Neural cell (in vitro differentiated cells): ENCODE data around the gene SMARCB1. TPM values are rescaled to one million over a fixed set of nuclear protein-coding genes. Genes with fewer than 3 reads are reported as not detected.

ENCODE experiments used
- H2AFZ ChIP-seq: fragments of 200-600, 300-800 bp; sonication (generic), shearing (Covaris generic); 2 replicates; pipeline ENCODE4 v1.6.0; 2014; ENCODE audit warnings: low read depth, mild to moderate bottlenecking, antibody characterized with exemption, low read length, moderate library complexity
- H3F3A ChIP-seq: fragments of 200-600 bp; shearing (Covaris generic); 2 replicates; pipeline ENCODE4 v1.6.1; 2016; ENCODE audit warnings: mild to moderate bottlenecking, moderate library complexity, mixed read lengths, antibody characterized with exemption, low read length; ENCODE audit not compliant: insufficient read depth, poor library complexity, severe bottlenecking
- H3K27ac ChIP-seq: fragments of 200-600, 300-800 bp; sonication (generic), shearing (Covaris generic); 2 replicates; pipeline ENCODE4 v1.5.1; 2014; ENCODE audit warnings: mild to moderate bottlenecking, low read length, moderate library complexity
- H3K27me3 ChIP-seq: fragments of 300-800, 200-600 bp; sonication (generic), shearing (Covaris generic); 2 replicates; pipeline ENCODE4 v1.6.0; 2014; ENCODE audit warnings: mild to moderate bottlenecking, low read depth, low read length, moderate library complexity; ENCODE audit not compliant: insufficient read depth
- H3K36me3 ChIP-seq: fragments of 300-800, 200-600 bp; sonication (generic), shearing (Covaris generic); 2 replicates; pipeline ENCODE4 v1.5.1; 2014; ENCODE audit warnings: mild to moderate bottlenecking, antibody characterized with exemption, low read length, moderate library complexity; ENCODE audit not compliant: insufficient read depth
- H3K4me2 ChIP-seq: fragments of 300-800, 200-600 bp; sonication (generic), shearing (Covaris generic); 2 replicates; pipeline ENCODE4 v1.6.0; 2014; ENCODE audit warnings: mild to moderate bottlenecking, low read length
- H3K4me3 ChIP-seq: fragments of 300-800, 200-600 bp; sonication (generic), shearing (Covaris generic); 2 replicates; pipeline ENCODE4 v1.5.1; 2014; ENCODE audit warnings: mild to moderate bottlenecking, low read length, moderate library complexity
- H3K79me2 ChIP-seq: fragments of 200-600 bp; shearing (Covaris generic); replicated peaks from 2 replicates; pipeline ENCODE4 v1.6.0; 2014; ENCODE audit warnings: mild to moderate bottlenecking, low read length, moderate library complexity; ENCODE audit not compliant: insufficient read depth
- H3K9ac ChIP-seq: fragments of 300-800, 200-600 bp; sonication (generic), shearing (Covaris generic); 2 replicates; pipeline ENCODE4 v1.6.1; 2016; ENCODE audit warnings: mild to moderate bottlenecking, low read length, mixed read lengths
- H3K9me2 ChIP-seq: fragments of 200-600 bp; shearing (Covaris generic); 2 replicates; pipeline ENCODE4 v1.6.1; 2016; ENCODE audit warnings: mild to moderate bottlenecking, low read length, mixed read lengths; ENCODE audit not compliant: insufficient read depth
- H3K9me3 ChIP-seq: fragments of 200-600, 300-800 bp; sonication (generic), shearing (Covaris generic); 2 replicates; pipeline ENCODE4 v1.6.1; 2016; ENCODE audit warnings: mild to moderate bottlenecking, mixed run types, low read length, moderate library complexity, mixed read lengths
- H4K20me1 ChIP-seq: fragments of 200-600 bp; shearing (Covaris generic); 2 replicates; pipeline ENCODE4 v1.6.1; 2016; ENCODE audit warnings: mild to moderate bottlenecking, mixed run types; ENCODE audit not compliant: insufficient read depth
- CTCF ChIP-seq: fragments of 450-650 bp; IDR thresholded peaks from 2 replicates; pipeline ENCODE4 v1.5.1; 2014; ENCODE audit warnings: antibody characterized with exemption, mild to moderate bottlenecking, moderate library complexity; ENCODE audit not compliant: poor library complexity, severe bottlenecking
- EP300 ChIP-seq: fragments of 450-650 bp; conservative IDR thresholded peaks from 2 replicates; pipeline ENCODE4 v1.6.1; 2014; ENCODE audit warnings: antibody characterized with exemption, mild to moderate bottlenecking, moderate library complexity; ENCODE audit not compliant: poor library complexity, severe bottlenecking
- EZH2 ChIP-seq: fragments of 200-600, 300-800 bp; shearing (Covaris generic), sonication (generic); IDR thresholded peaks from 2 replicates; pipeline ENCODE4 v1.6.1; 2014; ENCODE audit warnings: antibody characterized with exemption, low read length, borderline replicate concordance, mild to moderate bottlenecking; ENCODE audit not compliant: insufficient read depth, poor library complexity, severe bottlenecking
- MXI1 ChIP-seq: fragments of 450-650 bp; conservative IDR thresholded peaks from 2 replicates; pipeline ENCODE4 v1.6.1; 2014; ENCODE audit warnings: antibody characterized with exemption, mild to moderate bottlenecking; ENCODE audit not compliant: poor library complexity, severe bottlenecking
- POLR2AphosphoS5 ChIP-seq: IDR thresholded peaks from 2 replicates; pipeline ENCODE4 v1.6.1; 2012
- RAD21 ChIP-seq: fragments of 450-650 bp; conservative IDR thresholded peaks from 2 replicates; pipeline ENCODE4 v1.6.1; 2014; ENCODE audit warnings: antibody characterized with exemption, mild to moderate bottlenecking, moderate library complexity
- SMC3 ChIP-seq: fragments of 450-650 bp; conservative IDR thresholded peaks from 2 replicates; pipeline ENCODE4 v1.6.1; 2014; ENCODE audit warnings: antibody characterized with exemption, mild to moderate bottlenecking, moderate library complexity; ENCODE audit not compliant: poor library complexity
- TAF1 ChIP-seq: IDR thresholded peaks from 2 replicates; pipeline ENCODE4 v1.6.1; 2012; ENCODE audit warnings: low read depth
- polyA plus RNA-seq: library from polyadenylated mRNA; depleted of rRNA; stranded (reverse); fragments of >200 nt; gene quantifications from 2 replicates; pipeline ENCODE4 v1.2.3, GENCODE V29; 2014
- TF ChIP-seq, protein P1 (sequence below): IDR thresholded peaks from 2 replicates; pipeline ENCODE4 v1.6.1; 2012; ENCODE audit warnings: borderline replicate concordance

Gene SMARCB1
- polyA plus RNA-seq, 1 donor from 2014 or later, result 97.5 TPM

GRCh38 chr22:23834793-23835483 is 48.2 kb downstream of the SMARCB1 start:
- TF ChIP-seq RAD21 (no peak), POLR2AphosphoS5 (no peak), SMC3 (no peak), EP300 (no peak), EZH2 (no peak), MXI1 (no peak), TAF1 (no peak)
- TF ChIP-seq, protein P1, sequence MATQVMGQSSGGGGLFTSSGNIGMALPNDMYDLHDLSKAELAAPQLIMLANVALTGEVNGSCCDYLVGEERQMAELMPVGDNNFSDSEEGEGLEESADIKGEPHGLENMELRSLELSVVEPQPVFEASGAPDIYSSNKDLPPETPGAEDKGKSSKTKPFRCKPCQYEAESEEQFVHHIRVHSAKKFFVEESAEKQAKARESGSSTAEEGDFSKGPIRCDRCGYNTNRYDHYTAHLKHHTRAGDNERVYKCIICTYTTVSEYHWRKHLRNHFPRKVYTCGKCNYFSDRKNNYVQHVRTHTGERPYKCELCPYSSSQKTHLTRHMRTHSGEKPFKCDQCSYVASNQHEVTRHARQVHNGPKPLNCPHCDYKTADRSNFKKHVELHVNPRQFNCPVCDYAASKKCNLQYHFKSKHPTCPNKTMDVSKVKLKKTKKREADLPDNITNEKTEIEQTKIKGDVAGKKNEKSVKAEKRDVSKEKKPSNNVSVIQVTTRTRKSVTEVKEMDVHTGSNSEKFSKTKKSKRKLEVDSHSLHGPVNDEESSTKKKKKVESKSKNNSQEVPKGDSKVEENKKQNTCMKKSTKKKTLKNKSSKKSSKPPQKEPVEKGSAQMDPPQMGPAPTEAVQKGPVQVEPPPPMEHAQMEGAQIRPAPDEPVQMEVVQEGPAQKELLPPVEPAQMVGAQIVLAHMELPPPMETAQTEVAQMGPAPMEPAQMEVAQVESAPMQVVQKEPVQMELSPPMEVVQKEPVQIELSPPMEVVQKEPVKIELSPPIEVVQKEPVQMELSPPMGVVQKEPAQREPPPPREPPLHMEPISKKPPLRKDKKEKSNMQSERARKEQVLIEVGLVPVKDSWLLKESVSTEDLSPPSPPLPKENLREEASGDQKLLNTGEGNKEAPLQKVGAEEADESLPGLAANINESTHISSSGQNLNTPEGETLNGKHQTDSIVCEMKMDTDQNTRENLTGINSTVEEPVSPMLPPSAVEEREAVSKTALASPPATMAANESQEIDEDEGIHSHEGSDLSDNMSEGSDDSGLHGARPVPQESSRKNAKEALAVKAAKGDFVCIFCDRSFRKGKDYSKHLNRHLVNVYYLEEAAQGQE, result no peak
- Histone ChIP-seq H3K4me2 (no peak overlapping the region), H3F3A (no peaks in the 10 kb centered on the region), H3K27me3 (no peaks in the 10 kb centered on the region), H4K20me1 (no peaks in the 10 kb centered on the region), H3K4me3 (no peak overlapping the region), H3K36me3 (no peaks in the 10 kb centered on the region), H3K9me3 (no peaks in the 10 kb centered on the region), H2AFZ (no peak overlapping the region), H3K27ac (no peak overlapping the region), H3K9ac (no peak overlapping the region), H3K9me2 (no peaks in the 10 kb centered on the region), H3K79me2 (peaks cover 11% of the 10 kb centered on the region)

DNA sequence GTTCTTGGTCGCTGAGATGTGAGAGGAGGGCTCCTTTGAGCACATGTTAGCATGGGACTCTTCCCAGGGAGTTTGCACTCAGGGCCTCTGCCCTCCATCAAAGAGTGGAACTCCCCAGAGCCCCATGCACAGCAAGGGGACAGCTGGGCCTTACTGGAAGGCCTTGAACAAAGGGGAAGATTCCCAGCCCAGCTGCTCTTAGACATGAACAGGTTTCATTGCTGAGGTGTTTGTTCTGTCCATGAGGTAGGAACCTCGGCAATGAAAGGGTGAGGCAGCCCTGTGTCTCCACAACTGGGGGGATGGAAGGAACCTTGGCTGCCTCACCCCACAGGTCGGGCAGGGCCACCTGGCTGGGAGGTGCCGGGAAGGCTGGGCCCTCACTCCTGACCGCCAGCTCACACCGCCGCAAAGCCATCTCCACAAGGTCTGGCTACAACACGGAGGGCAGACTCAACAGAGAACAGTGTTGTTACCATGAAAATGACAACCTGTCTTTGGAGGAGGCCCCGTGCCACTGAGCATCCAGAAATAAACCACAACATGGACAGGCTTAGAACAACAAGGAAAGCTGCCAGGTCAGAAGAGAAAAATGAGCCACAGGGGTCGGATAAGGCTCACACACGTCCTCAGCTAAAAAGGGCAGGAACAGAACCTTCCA is 48.8 kb downstream of the SMARCB1 start:
- H3K27me3 ChIP-seq, result no peaks in the 10 kb centered on the region
- peaks cover 6% of the 10 kb centered on the region for H3K79me2 ChIP-seq
- H2AFZ ChIP-seq, result no peak overlapping the region
- H3K9me2 ChIP-seq, result no peaks in the 10 kb centered on the region
- H3K27ac ChIP-seq, result no peak overlapping the region
- no peak overlapping the region for H3K4me2 ChIP-seq
- no peak overlapping the region for H3K4me3 ChIP-seq
- H3K36me3 ChIP-seq, result no peaks in the 10 kb centered on the region
- no peaks in the 10 kb centered on the region for H4K20me1 ChIP-seq
- no peaks in the 10 kb centered on the region for H3K9me3 ChIP-seq
- TF ChIP-seq EP300, result no peak
- TF ChIP-seq CTCF, result no peak
- no peak for TF ChIP-seq EZH2
- TF ChIP-seq TAF1, result no peak
- TF ChIP-seq, protein P1, result no peak
- TF ChIP-seq POLR2AphosphoS5, result no peak
- no peak for TF ChIP-seq RAD21
- TF ChIP-seq SMC3, result no peak
- no peak for TF ChIP-seq MXI1
- H3K9ac ChIP-seq, result no peak overlapping the region
- H3F3A ChIP-seq, result no peaks in the 10 kb centered on the region
